Fibroblast of skin of back (primary cell): ENCODE data around the gene PCNX3.

Experiments
- DNase-seq: peaks from one replicate; pipeline ENCODE4 v3.0.0-alpha.2; 2013

Gene PCNX3

GRCh38 chr11:65640483-65641296 is 25.1 kb downstream of the PCNX3 start:
- DNase-seq: no peak

- no peak for DNase-seq
Measured at GRCh38 chr11:65641297-65642013, 25.9 kb downstream of the PCNX3 start.

GRCh38 chr11:65642014-65642671 is 26.6 kb downstream of the PCNX3 start:
- no peak for DNase-seq

GRCh38 chr11:65643971-65644370 is 28.4 kb downstream of the PCNX3 start:
- DNase-seq: no peak

GRCh38 chr11:65644837-65645236 is 29.3 kb downstream of the PCNX3 start:
- no peak for DNase-seq

GRCh38 chr11:65645710-65646109 is 30.1 kb downstream of the PCNX3 start:
- DNase-seq: peak; percentile 55

- DNase-seq: no peak
Measured at GRCh38 chr11:65646288-65646957, 30.8 kb downstream of the PCNX3 start.

GRCh38 chr11:65646958-65647701 is 31.6 kb downstream of the PCNX3 start:
- DNase-seq: peak; percentile 31

GRCh38 chr11:65648997-65649493 is 33.5 kb downstream of the PCNX3 start:
- no peak for DNase-seq

GRCh38 chr11:65649656-65650546 is 34.3 kb downstream of the PCNX3 start:
- DNase-seq: no peak

GRCh38 chr11:65650547-65651338 is 35.2 kb downstream of the PCNX3 start:
- no peak for DNase-seq

GRCh38 chr11:65651339-65651588 is 35.7 kb downstream of the PCNX3 start:
- no peak for DNase-seq

GRCh38 chr11:65651589-65652510 is 36.3 kb downstream of the PCNX3 start:
- no peak for DNase-seq

- peak; percentile 91 for DNase-seq
Measured at GRCh38 chr11:65652511-65653228, 37.1 kb downstream of the PCNX3 start.

- no peak for DNase-seq
Measured at GRCh38 chr11:65653229-65654225, 38.0 kb downstream of the PCNX3 start.

- DNase-seq: no peak
Measured at GRCh38 chr11:65654375-65655349, 39.1 kb downstream of the PCNX3 start.
